ENCODE data around the gene ADAMTS1. TPM values are rescaled to one million over a fixed set of nuclear protein-coding genes. Genes with fewer than 3 reads are reported as not detected.

The ADAMTS1 gene
- total and polyA plus RNA-seq, 7 donors = 4.6 to 116 (median 68.1) TPM

DNA sequence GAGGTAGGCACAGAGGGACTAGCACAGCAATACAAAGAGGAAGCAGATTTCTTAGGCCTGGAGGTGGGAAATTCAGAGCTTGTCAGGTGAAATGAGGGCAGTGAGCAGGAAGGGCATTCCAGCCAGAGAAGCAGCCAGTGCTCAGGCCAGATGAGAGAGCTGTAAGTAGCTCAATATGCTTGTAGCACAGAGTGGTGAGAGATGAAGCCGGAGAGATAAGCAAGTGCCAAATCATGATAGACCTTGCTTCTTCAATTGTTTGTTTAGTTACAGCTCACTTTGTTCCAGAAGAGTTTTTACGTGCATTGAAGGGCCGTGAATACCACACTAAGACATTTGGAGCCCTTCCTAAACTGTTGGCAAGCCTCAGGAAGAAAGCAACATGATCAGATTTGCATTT lies 42.0 kb upstream of the ADAMTS1 start:
- Histone ChIP-seq H3K9me3 (no peaks in the 10 kb centered on the region), H3K36me3 (no peaks in the 10 kb centered on the region), H3K27ac (no peak overlapping the region), H3K4me3 (no peak overlapping the region), H3K4me1 (peaks cover 0 to 6% (median 0%) of the 10 kb centered on the region in 4 donors), H3K27me3 (no peaks in the 10 kb centered on the region)
- DNase-seq = no peak
- intact Hi-C loops (cut with DNase I) = no loop called here
- TF ChIP-seq CTCF (IDR thresholded peaks at IDR 0.05) (no peak), EP300 (IDR thresholded peaks at IDR 0.05) (no peak)
- WGBS, 2 donors = 37 to 72% methylated on average over 3 of the region's 3 CpGs

DNA sequence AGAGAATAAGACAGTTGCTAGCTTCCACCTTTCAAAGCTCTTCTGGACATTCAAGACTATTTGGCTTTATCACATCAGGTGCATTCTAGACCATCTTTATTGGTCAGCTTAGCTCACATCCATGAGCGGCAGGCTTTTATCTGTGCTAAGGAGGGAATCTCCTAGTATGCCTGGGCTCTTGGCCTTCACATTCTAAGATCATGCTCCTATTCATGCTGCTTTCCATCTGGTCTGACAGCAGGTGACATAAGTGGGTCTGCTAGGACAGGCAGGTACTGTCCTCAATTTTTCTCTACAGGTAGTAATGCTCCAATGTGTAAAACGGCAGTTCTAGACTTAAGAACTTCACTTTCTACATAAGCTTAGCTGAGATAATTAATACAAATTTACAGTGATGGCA lies 39.2 kb upstream of the ADAMTS1 start:
- 79 to 87% methylated on average over 2 of the region's 2 CpGs for WGBS, 2 donors
- Histone ChIP-seq H3K9me3 (no peaks in the 10 kb centered on the region), H3K27me3 (no peaks in the 10 kb centered on the region), H3K27ac (no peak overlapping the region), H3K36me3 (no peaks in the 10 kb centered on the region), H3K4me3 (no peak overlapping the region), H3K4me1 (peaks cover 0 to 6% (median 0%) of the 10 kb centered on the region in 4 donors)
- intact Hi-C loops (cut with DNase I) = no loop called here
- TF ChIP-seq CTCF (IDR thresholded peaks at IDR 0.05) (no peak), POLR2A (IDR thresholded peaks at IDR 0.05) (no peak), EP300 (IDR thresholded peaks at IDR 0.05) (no peak), POLR2AphosphoS5 (IDR thresholded peaks at IDR 0.05) (no peak)
- no peak for DNase-seq

- Histone ChIP-seq H3K27me3 (no peaks in the 10 kb centered on the region), H3K4me3 (no peak overlapping the region), H3K36me3 (no peaks in the 10 kb centered on the region), H3K9me3 (no peaks in the 10 kb centered on the region), H3K4me1 (peaks cover 0 to 6% (median 0%) of the 10 kb centered on the region in 4 donors), H3K27ac (no peak overlapping the region)
- WGBS, 2 donors = 72 to 84% methylated on average over 2 of the region's 2 CpGs
- no peak for TF ChIP-seq EP300 (IDR thresholded peaks at IDR 0.05)
- no peak for TF ChIP-seq POLR2A (IDR thresholded peaks at IDR 0.05)
- no peak for TF ChIP-seq CTCF (IDR thresholded peaks at IDR 0.05)
- no peak for TF ChIP-seq POLR2AphosphoS5 (IDR thresholded peaks at IDR 0.05)
- intact Hi-C loops (cut with DNase I) = no loop called here
- DNase-seq = no peak
These were observed 38.6 kb upstream of the ADAMTS1 start for GRCh38 chr21:26883768-26884167.

- WGBS, 2 donors = 54 to 59% methylated on average over 4 of the region's 4 CpGs
- no peaks in the 10 kb centered on the region for H3K9me3 ChIP-seq
- no peak for DNase-seq
- no peaks in the 10 kb centered on the region for H3K4me1 ChIP-seq
- intact Hi-C loops (cut with DNase I) = no loop called here
- no peaks in the 10 kb centered on the region for H3K36me3 ChIP-seq
- H3K27ac ChIP-seq = no peak overlapping the region
- no peak for TF ChIP-seq EP300 (IDR thresholded peaks at IDR 0.05)
- no peak for TF ChIP-seq CTCF (IDR thresholded peaks at IDR 0.05)
- no peak for TF ChIP-seq POLR2A (IDR thresholded peaks at IDR 0.05)
- no peak for TF ChIP-seq POLR2AphosphoS5 (IDR thresholded peaks at IDR 0.05)
- H3K27me3 ChIP-seq = no peaks in the 10 kb centered on the region
- H3K4me3 ChIP-seq = no peak overlapping the region
These were observed 36.5 kb upstream of the ADAMTS1 start for GRCh38 chr21:26881504-26882228.

DNA sequence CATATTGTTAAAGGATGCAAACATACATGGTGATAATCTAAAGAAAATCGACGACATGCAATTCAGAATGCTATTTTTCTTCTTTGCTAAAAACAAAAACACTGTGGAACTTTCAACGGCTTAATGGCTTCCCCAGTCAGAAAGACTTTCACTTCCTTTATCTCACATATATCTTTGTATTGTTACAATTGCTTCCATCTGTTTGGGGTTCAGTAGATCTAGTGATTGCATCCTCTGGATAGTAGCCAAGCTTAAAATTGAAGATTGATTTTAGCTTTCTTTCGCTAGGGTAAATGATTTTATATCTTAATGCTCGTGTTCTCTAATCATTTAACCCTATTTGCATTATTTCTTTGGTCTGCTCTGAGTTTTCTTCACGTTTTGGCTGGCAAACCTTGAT lies 31.8 kb upstream of the ADAMTS1 start:
- H3K27me3 ChIP-seq = no peaks in the 10 kb centered on the region
- H3K36me3 ChIP-seq = no peaks in the 10 kb centered on the region
- H3K27ac ChIP-seq = no peak overlapping the region
- intact Hi-C loops (cut with DNase I) = no loop called here
- WGBS, 2 donors = 58 to 64% methylated on average over 6 of the region's 6 CpGs
- no peak for DNase-seq
- no peak overlapping the region for H3K4me3 ChIP-seq
- H3K9me3 ChIP-seq = peaks cover 0 to 3% (median 1%) of the 10 kb centered on the region in 4 donors
- no peak for TF ChIP-seq EP300 (IDR thresholded peaks at IDR 0.05)
- no peak for TF ChIP-seq POLR2A (IDR thresholded peaks at IDR 0.05)
- no peak for TF ChIP-seq CTCF (IDR thresholded peaks at IDR 0.05)
- no peak for TF ChIP-seq POLR2AphosphoS5 (IDR thresholded peaks at IDR 0.05)
- H3K4me1 ChIP-seq = no peaks in the 10 kb centered on the region

All from sigmoid colon (tissue), 7 donors.